GM21390 (cell line): ENCODE data around the gene VASH1.

ENCODE experiments used
- ATAC-seq: cut with Tn5 transposase; IDR thresholded peaks from one replicate; pipeline ENCODE4 v1.9.1; 2021; ENCODE audit not compliant: unreplicated experiment

Gene VASH1

GRCh38 chr14:76770521-76771436 lies 9.5 kb downstream of the VASH1 start:
- ATAC-seq = no peak

- no peak for ATAC-seq
Observed at GRCh38 chr14:76771437-76771980, 10.2 kb downstream of the VASH1 start.

- no peak for ATAC-seq
Observed at GRCh38 chr14:76772300-76773187, 11.3 kb downstream of the VASH1 start.

GRCh38 chr14:76773188-76773885 lies 12.1 kb downstream of the VASH1 start:
- ATAC-seq = no peak

GRCh38 chr14:76773956-76774820 lies 12.9 kb downstream of the VASH1 start:
- no peak for ATAC-seq

GRCh38 chr14:76774821-76775694 lies 13.8 kb downstream of the VASH1 start:
- no peak for ATAC-seq

- ATAC-seq = no peak
Observed at GRCh38 chr14:76775695-76776427, 14.6 kb downstream of the VASH1 start.

- no peak for ATAC-seq
Observed at GRCh38 chr14:76776428-76777251, 15.4 kb downstream of the VASH1 start.

GRCh38 chr14:76777721-76778120 lies 16.5 kb downstream of the VASH1 start:
- no peak for ATAC-seq

GRCh38 chr14:76778546-76779215 lies 17.4 kb downstream of the VASH1 start:
- ATAC-seq = no peak

- ATAC-seq = no peak
Observed at GRCh38 chr14:76779221-76780057, 18.2 kb downstream of the VASH1 start.

GRCh38 chr14:76780058-76780345 lies 18.7 kb downstream of the VASH1 start:
- ATAC-seq = no peak

- no peak for ATAC-seq
Observed at GRCh38 chr14:76780360-76780759, 19.1 kb downstream of the VASH1 start.

GRCh38 chr14:76780875-76781647 lies 19.8 kb downstream of the VASH1 start:
- no peak for ATAC-seq

- no peak for ATAC-seq
Observed at GRCh38 chr14:76781648-76782051, 20.4 kb downstream of the VASH1 start.
